A673 (cell line): ENCODE measurements around the gene THBS2. TPM values are rescaled to one million over a fixed set of nuclear protein-coding genes. Genes with fewer than 3 reads are reported as not detected.

ENCODE experiments used
- BruUV-seq: library from RNA; stranded (reverse); fragments of 400-500 nt; replicated peaks from 2 replicates; lab custom pipeline; 2021; lab: Mats Ljungman, UMichigan
- CTCF ChIA-PET: fragments of 300-600 bp; sonication (Branson Sonifier 250); formaldehyde crosslinking; loops from one replicate; lab custom pipeline; 2022; ENCODE audit warnings: antibody characterized with exemption; lab: Charles Lee
- POLR2A ChIA-PET: fragments of 300-600 bp; sonication (Branson Sonifier 250); formaldehyde crosslinking; loops from one replicate; lab custom pipeline; 2022; ENCODE audit warnings: antibody characterized with exemption; ENCODE audit not compliant: low non-redundant PET; lab: Charles Lee
- DNase-seq: peaks from one replicate; pipeline ENCODE4 v3.0.0-alpha.2; 2015; ENCODE audit warnings: low spot score
- H3K27ac ChIP-seq: fragments of 200-600 bp; sonication (generic); 2 replicates; pipeline ENCODE4 v1.5.1; 2016; ENCODE audit warnings: mixed run types, low read depth, mild to moderate bottlenecking, mixed read lengths, antibody characterized with exemption, low read length; ENCODE audit not compliant: poor library complexity, severe bottlenecking
- H3K27me3 ChIP-seq: fragments of 200-600 bp; sonication (generic); replicated peaks from 2 replicates; pipeline ENCODE4 v1.6.1; 2017; ENCODE audit warnings: mixed run types, low read depth, mild to moderate bottlenecking, mixed read lengths, antibody characterized with exemption, low read length; ENCODE audit not compliant: insufficient read depth, poor library complexity
- H3K36me3 ChIP-seq: fragments of 200-600 bp; sonication (generic); 2 replicates; pipeline ENCODE4 v1.6.1; 2016; ENCODE audit warnings: mixed run types, mild to moderate bottlenecking, mixed read lengths, antibody characterized with exemption, low read length; ENCODE audit not compliant: insufficient read depth, poor library complexity, severe bottlenecking
- H3K4me1 ChIP-seq: fragments of 200-600 bp; sonication (generic); 2 replicates; pipeline ENCODE4 v1.6.1; 2017; ENCODE audit warnings: mixed run types, mild to moderate bottlenecking, mixed read lengths, antibody characterized with exemption, low read length; ENCODE audit not compliant: insufficient read depth, poor library complexity, severe bottlenecking
- H3K4me3 ChIP-seq: fragments of 200-600 bp; sonication (generic); 2 replicates; pipeline ENCODE4 v1.5.1; 2016; ENCODE audit warnings: low read depth, mixed run types, mild to moderate bottlenecking, mixed read lengths, low read length; ENCODE audit not compliant: poor library complexity, severe bottlenecking
- H3K9me3 ChIP-seq: fragments of 200-600 bp; sonication (generic); 2 replicates; pipeline ENCODE4 v1.6.1; 2016; ENCODE audit warnings: mixed run types, low read depth, mild to moderate bottlenecking, mixed read lengths, antibody characterized with exemption, low read length; ENCODE audit not compliant: poor library complexity, severe bottlenecking
- EZH2 ChIP-seq: fragments of 200-600 bp; sonication (generic); IDR thresholded peaks from 2 replicates; pipeline ENCODE4 v1.6.1; 2017; ENCODE audit warnings: borderline replicate concordance, low read depth, mild to moderate bottlenecking, mixed read lengths, antibody characterized with exemption, low read length; ENCODE audit not compliant: poor library complexity, severe bottlenecking
- intact Hi-C: fragments of 100-400 bp; cut with micrococcal nuclease; formaldehyde crosslinking; loops from one replicate; pipeline ENCODE4 v1.10.0; 2022; ENCODE audit not compliant: unreplicated experiment
- total RNA-seq: library from RNA; stranded (reverse); gene quantifications from 2 replicates; pipeline ENCODE4 v1.2.3, GENCODE V29; 2021
- TF ChIP-seq, protein P1 (sequence below): fragments of 300-800, 200-600 bp; sonication (generic); conservative IDR thresholded peaks from 2 replicates; pipeline ENCODE4 v1.5.1; 2017; ENCODE audit warnings: low read depth, mild to moderate bottlenecking, antibody characterized with exemption, low read length, moderate library complexity, mixed read lengths

THBS2 gene
- total RNA-seq, 1 experiment from 2014 or later = 0.13 TPM

DNA sequence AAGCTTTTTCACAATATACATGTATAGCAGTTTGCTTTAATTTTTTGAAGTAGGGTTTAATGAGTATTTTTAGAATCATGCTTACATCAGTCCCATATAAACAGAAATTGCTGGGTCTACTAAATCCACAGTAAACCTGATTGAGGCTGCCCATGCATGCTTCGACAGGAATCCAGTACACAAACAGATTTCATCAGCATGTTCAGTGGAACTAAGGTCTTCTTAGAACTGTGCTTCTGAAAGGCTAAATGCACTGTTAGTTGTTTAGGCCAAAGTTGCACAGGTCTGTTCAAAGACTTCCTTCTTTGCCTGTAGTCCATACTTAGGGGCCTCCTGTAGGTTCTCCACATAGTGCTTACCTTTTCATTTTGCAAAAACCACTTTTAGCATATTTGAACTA lies 42.5 kb upstream of the THBS2 start:
- TF ChIP-seq, protein P1, sequence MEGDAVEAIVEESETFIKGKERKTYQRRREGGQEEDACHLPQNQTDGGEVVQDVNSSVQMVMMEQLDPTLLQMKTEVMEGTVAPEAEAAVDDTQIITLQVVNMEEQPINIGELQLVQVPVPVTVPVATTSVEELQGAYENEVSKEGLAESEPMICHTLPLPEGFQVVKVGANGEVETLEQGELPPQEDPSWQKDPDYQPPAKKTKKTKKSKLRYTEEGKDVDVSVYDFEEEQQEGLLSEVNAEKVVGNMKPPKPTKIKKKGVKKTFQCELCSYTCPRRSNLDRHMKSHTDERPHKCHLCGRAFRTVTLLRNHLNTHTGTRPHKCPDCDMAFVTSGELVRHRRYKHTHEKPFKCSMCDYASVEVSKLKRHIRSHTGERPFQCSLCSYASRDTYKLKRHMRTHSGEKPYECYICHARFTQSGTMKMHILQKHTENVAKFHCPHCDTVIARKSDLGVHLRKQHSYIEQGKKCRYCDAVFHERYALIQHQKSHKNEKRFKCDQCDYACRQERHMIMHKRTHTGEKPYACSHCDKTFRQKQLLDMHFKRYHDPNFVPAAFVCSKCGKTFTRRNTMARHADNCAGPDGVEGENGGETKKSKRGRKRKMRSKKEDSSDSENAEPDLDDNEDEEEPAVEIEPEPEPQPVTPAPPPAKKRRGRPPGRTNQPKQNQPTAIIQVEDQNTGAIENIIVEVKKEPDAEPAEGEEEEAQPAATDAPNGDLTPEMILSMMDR = no peak
- TF ChIP-seq EZH2 = no peak
- ChIA-PET CTCF (no interaction called here), POLR2A (no interaction called here)
- Histone ChIP-seq H3K36me3 (no peaks in the 10 kb centered on the region), H3K4me1 (peaks cover 4% of the 10 kb centered on the region), H3K9me3 (no peaks in the 10 kb centered on the region), H3K27me3 (no peaks in the 10 kb centered on the region), H3K4me3 (no peak overlapping the region), H3K27ac (no peak overlapping the region)
- BruUV-seq = no TSS peak
- intact Hi-C loops = no loop called here
- no peak for DNase-seq

DNA sequence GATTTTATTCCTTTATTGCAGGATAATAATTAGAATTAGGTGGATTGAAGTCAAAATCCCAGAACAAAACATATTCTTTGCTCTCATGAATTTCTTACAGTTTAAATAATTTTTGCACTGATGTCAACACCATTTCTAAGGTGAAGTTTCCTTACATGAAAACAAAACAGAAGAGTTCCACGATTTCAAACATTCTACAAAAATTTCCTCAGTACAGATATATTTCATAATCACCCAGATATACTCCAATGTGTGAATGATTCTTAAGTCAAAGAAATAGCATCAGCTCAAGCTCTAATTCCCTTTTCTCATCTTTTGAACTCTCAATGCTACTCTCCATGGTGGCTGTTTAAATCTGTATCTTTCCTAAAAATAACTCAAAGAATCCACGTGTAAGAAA lies 39.5 kb upstream of the THBS2 start:
- intact Hi-C loops = no loop called here
- Histone ChIP-seq H3K27me3 (no peaks in the 10 kb centered on the region), H3K4me3 (no peak overlapping the region), H3K36me3 (no peaks in the 10 kb centered on the region), H3K4me1 (peaks cover 4% of the 10 kb centered on the region), H3K9me3 (no peaks in the 10 kb centered on the region), H3K27ac (no peak overlapping the region)
- BruUV-seq = no TSS peak
- TF ChIP-seq, protein P1 = no peak
- no peak for TF ChIP-seq EZH2
- ChIA-PET POLR2A (no interaction called here), CTCF (no interaction called here)
- DNase-seq = no peak

DNA sequence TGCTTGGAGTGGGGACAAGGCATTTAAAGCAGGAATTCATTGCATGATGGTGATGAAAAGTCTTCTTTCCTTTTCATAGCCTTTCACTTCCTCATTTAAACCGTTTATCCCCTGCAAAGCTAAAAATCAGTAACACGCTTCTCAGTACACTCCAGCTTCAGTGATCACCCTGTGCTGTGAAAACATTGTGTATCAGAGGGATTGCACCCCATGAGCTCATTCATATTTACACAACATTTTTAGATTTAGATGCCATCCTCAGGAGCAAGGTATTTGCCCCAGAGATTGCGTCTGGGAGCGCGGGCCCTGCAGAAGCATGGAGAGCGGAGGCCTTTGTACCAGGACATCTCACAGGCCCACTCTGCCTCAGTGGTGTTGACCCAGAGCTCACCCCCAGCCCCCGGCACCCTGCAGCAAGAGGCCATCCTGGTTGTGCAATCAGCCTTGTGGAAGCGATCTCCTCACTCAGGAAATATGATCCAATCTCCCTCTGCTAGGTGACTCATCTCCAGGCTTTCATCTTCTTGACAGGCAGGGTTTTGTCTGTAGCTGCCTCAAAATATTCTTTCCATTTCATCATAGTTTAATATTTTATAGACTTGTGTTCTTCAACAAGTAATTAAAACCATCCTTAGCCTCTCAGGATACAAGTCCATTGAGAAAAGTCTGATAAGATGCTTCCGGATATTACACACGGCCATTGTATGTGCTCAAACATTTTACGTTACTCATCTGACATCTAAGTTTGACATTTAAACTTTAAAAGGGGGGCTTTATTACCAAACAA lies 38.9 kb upstream of the THBS2 start:
- intact Hi-C loops = no loop called here
- BruUV-seq = no TSS peak
- no peak for TF ChIP-seq EZH2
- TF ChIP-seq, protein P1 = no peak
- peaks cover 4% of the 10 kb centered on the region for H3K4me1 ChIP-seq
- CTCF ChIA-PET = no interaction called here
- no peaks in the 10 kb centered on the region for H3K9me3 ChIP-seq
- POLR2A ChIA-PET = no interaction called here
- H3K4me3 ChIP-seq = no peak overlapping the region
- peak; percentile 76 for DNase-seq
- no peak overlapping the region for H3K27ac ChIP-seq
- no peaks in the 10 kb centered on the region for H3K27me3 ChIP-seq
- H3K36me3 ChIP-seq = no peaks in the 10 kb centered on the region
